K562 (cell line): ENCODE data around the gene KPNB1. TPM values are rescaled to one million over a fixed set of nuclear protein-coding genes. Genes with fewer than 3 reads are reported as not detected.
A peak's percentile ranks its signal among the peaks of the same experiment; 100 is the strongest.

Experiments
- ATAC-seq: fragments of 200-7000 bp; cut with Tn5 transposase; 3 replicates; pipeline ENCODE4 v1.9.1; 2020; ENCODE audit warnings: moderate library complexity
- BruUV-seq: library from RNA; stranded (reverse); fragments of 400-500 nt; replicated peaks from 2 replicates; lab custom pipeline; 2021; lab: Mats Ljungman, UMichigan
- CTCF ChIA-PET: fragments of 300-600 bp; formaldehyde crosslinking; extraction: SDS; loops from one replicate; lab custom pipeline; 2021; ENCODE audit warnings: low intra/inter-chr PET ratio; lab: Yijun Ruan, JAX
- POLR2A ChIA-PET: fragments of 300-600, 350-650 bp; sonication (Branson Sonifier 250); formaldehyde crosslinking; extraction: SDS; loops from one replicate; lab custom pipeline; 2021; ENCODE audit warnings: antibody characterized with exemption, inconsistent platforms; lab: Yijun Ruan, JAX
- DNase-seq, 4 experiments: peaks; one replicate each; pipeline versions ENCODE4 v3.0.0 to v3.0.0-alpha.2; 2011 to 2018; ENCODE audit warnings: low spot score in 3 of 4, mixed read lengths in 3 of 4; ENCODE audit errors: extremely low read depth in 1 of 4
- FAIRE-seq: peaks from 2 replicates; lab custom pipeline; 2011; peaks lifted over from hg19 to GRCh38; lab: Jason Lieb, UNC
- H2AFZ ChIP-seq: 2 replicates; pipeline ENCODE4 v1.6.0; 2011; ENCODE audit warnings: low read depth, low read length, control low read depth, inconsistent platforms
- H3K27ac ChIP-seq: fragments of 200-600 bp; 3 replicates; pipeline ENCODE4 v1.8.0; 2011; ENCODE audit warnings: low read depth, mild to moderate bottlenecking, control low read depth, inconsistent platforms, low read length, moderate library complexity, mixed read lengths; ENCODE audit errors: extremely low read depth
- H3K27me3 ChIP-seq, 2 experiments: fragments of 300-600 bp in 1 of 2; 2 replicates in 1 of 2; 3 replicates in 1 of 2; pipeline versions ENCODE4 v1.6.0 to v1.8.0; 2011; ENCODE audit warnings: inconsistent platforms in 2 of 2, low read length in 2 of 2, mild to moderate bottlenecking in 1 of 2, mixed read lengths in 1 of 2, moderate library complexity in 1 of 2; ENCODE audit not compliant: control insufficient read depth in 2 of 2, insufficient read depth in 2 of 2
- H3K36me3 ChIP-seq: fragments of 300-600 bp; 3 replicates; pipeline ENCODE4 v1.8.0; 2011; ENCODE audit warnings: mild to moderate bottlenecking, low read length, inconsistent platforms; ENCODE audit not compliant: control insufficient read depth, insufficient read depth
- H3K4me1 ChIP-seq, 2 experiments: fragments of 200-600 bp in 1 of 2; replicated peaks in 1 of 2; 2 replicates in 1 of 2; 3 replicates in 1 of 2; pipeline versions ENCODE4 v1.5.1 to v1.8.0; 2011; ENCODE audit warnings: inconsistent platforms in 2 of 2, low read length in 2 of 2, mild to moderate bottlenecking in 1 of 2, mixed read lengths in 1 of 2, moderate library complexity in 1 of 2; ENCODE audit not compliant: control insufficient read depth in 2 of 2, insufficient read depth in 2 of 2
- H3K4me2 ChIP-seq: 2 replicates; pipeline ENCODE4 v1.6.1; 2011; ENCODE audit warnings: low read length, control low read depth, inconsistent platforms, mixed read lengths; ENCODE audit not compliant: insufficient read depth
- H3K4me3 ChIP-seq: fragments of 200-600 bp; sonication (generic), shearing (Covaris generic); 2 replicates; pipeline ENCODE4 v1.5.1; 2016; ENCODE audit warnings: control low read depth, inconsistent platforms
- H3K79me2 ChIP-seq: fragments of 200-600 bp; 3 replicates; pipeline ENCODE4 v1.8.0; 2011; ENCODE audit warnings: low read length, inconsistent platforms; ENCODE audit not compliant: control insufficient read depth, insufficient read depth
- H3K9ac ChIP-seq, 2 experiments: 2 replicates each; pipeline versions ENCODE4 v1.6.0 to v1.6.1; 2011; ENCODE audit warnings: low read depth in 2 of 2, low read length in 2 of 2, control low read depth in 1 of 2, inconsistent platforms in 1 of 2, mild to moderate bottlenecking in 1 of 2, mixed read lengths in 1 of 2; ENCODE audit not compliant: insufficient read depth in 1 of 2
- H3K9me1 ChIP-seq: one replicate; pipeline ENCODE4 v1.6.0; 2011; ENCODE audit warnings: inconsistent platforms, mild to moderate bottlenecking, low read length, moderate library complexity; ENCODE audit not compliant: control insufficient read depth, insufficient read depth
- H3K9me3 ChIP-seq: replicated peaks from 2 replicates; pipeline ENCODE4 v1.5.1; 2011; ENCODE audit warnings: low read depth, low read length, inconsistent platforms; ENCODE audit not compliant: control insufficient read depth, insufficient read depth
- H4K20me1 ChIP-seq: replicated peaks from 2 replicates; pipeline ENCODE4 v1.6.1; 2011; ENCODE audit warnings: low read length, inconsistent platforms, mixed read lengths; ENCODE audit not compliant: control insufficient read depth, insufficient read depth
- ARID2 ChIP-seq: fragments of 450-650 bp; IDR thresholded peaks from 2 replicates; pipeline ENCODE4 v1.6.1; 2017; ENCODE audit warnings: antibody characterized with exemption, mild to moderate bottlenecking
- BHLHE40 ChIP-seq: IDR thresholded peaks from 2 replicates; pipeline ENCODE4 v1.6.1; 2011; ENCODE audit warnings: low read length, improper control_type of control experiment
- E2F8 ChIP-seq: fragments of 450-650 bp; IDR thresholded peaks from 2 replicates; pipeline ENCODE4 v1.7.1; 2018; ENCODE audit warnings: mild to moderate bottlenecking, low read depth; ENCODE audit not compliant: partially characterized antibody
- L3MBTL2 ChIP-seq: fragments of 450-650 bp; IDR thresholded peaks from 2 replicates; pipeline ENCODE4 v1.6.1; 2016; ENCODE audit warnings: mild to moderate bottlenecking, moderate library complexity
- PTRF ChIP-seq: fragments of 450-650 bp; IDR thresholded peaks from 2 replicates; pipeline ENCODE4 v1.6.1; 2016; ENCODE audit warnings: mild to moderate bottlenecking, missing genetic modification characterization, missing compliant biosample characterization
- SMARCA4 ChIP-seq: fragments of 450-650 bp; IDR thresholded peaks from 2 replicates; pipeline ENCODE4 v1.6.1; 2016
- SMARCB1 ChIP-seq: IDR thresholded peaks from 2 replicates; pipeline ENCODE4 v1.6.1; 2011; ENCODE audit warnings: improper control_type of control experiment, low read depth; ENCODE audit not compliant: insufficient read length
- TEAD4 ChIP-seq, 2 experiments: sonication (generic) in 1 of 2; formaldehyde crosslinking in 1 of 2; IDR thresholded peaks; 2 replicates each; pipeline versions ENCODE4 v1.6.1 to v1.8.0; 2012 to 2022; ENCODE audit warnings: borderline replicate concordance in 1 of 2, inconsistent platforms in 1 of 2, low read length in 1 of 2, mild to moderate bottlenecking in 1 of 2, missing genetic modification reagents in 1 of 2
- ZNF212 ChIP-seq: fragments of 450-650 bp; formaldehyde crosslinking; IDR thresholded peaks from 2 replicates; pipeline ENCODE4 v1.4.0; 2020; ENCODE audit warnings: mild to moderate bottlenecking
- WGBS: fragments of 100-300 bp; shearing (Covaris generic); methylation state at CpG from one replicate; pipeline ENCODE4 v1.1.6; 2016; ENCODE audit warnings: low coverage, mixed read lengths; ENCODE audit not compliant: insufficient coverage; ENCODE audit errors: missing lambda C conversion rate; 5-methylcytosine and 5-hydroxymethylcytosine counted together
- in situ Hi-C: fragments of 300-500 bp; cut with MboI; formaldehyde crosslinking; loops from 4 replicates; pipeline ENCODE4 v1.15.0; 2018; ENCODE audit warnings: inconsistent platforms, mixed read lengths
- intact Hi-C: fragments of 100-400 bp; cut with micrococcal nuclease; formaldehyde crosslinking; loops from 2 replicates; pipeline ENCODE4 v1.14.2; 2022
- polyA plus RNA-seq, 8 experiments: library from polyadenylated mRNA; depleted of rRNA in 4 of 8; stranded (reverse) in 5 of 8; unstranded in 3 of 8; fragments of >200 nt; fragmentation: Nextera tagmentation in 2 of 8; fragmentation: Illumina TruSeq in 1 of 8; extraction: Ambion mirVana in 2 of 8; extraction: Trizol in 1 of 8; gene quantifications; 2 replicates each; pipeline versions ENCODE4 v1.2.1 to v1.2.3, GENCODE V29; 2011 to 2014; ENCODE audit warnings: inconsistent platforms in 1 of 8, missing spikeins in 1 of 8
- total RNA-seq, 7 experiments: library from RNA; depleted of rRNA in 6 of 7; stranded (reverse); fragments of >200 nt in 6 of 7; fragmentation: Illumina TruSeq in 2 of 7; extraction: Trizol in 2 of 7; gene quantifications; 2 replicates each; pipeline versions ENCODE4 v1.2.1 to v1.2.3, GENCODE V29; 2011 to 2021; ENCODE audit warnings: low replicate concordance in 1 of 7
- TF ChIP-seq, protein P1 (sequence below), 2 experiments: IDR thresholded peaks; 2 replicates each; pipeline ENCODE4 v1.6.1; 2011; ENCODE audit warnings: borderline replicate concordance in 1 of 2, control low read depth in 1 of 2, low read depth in 1 of 2, low read length in 1 of 2, mild to moderate bottlenecking in 1 of 2, mixed read lengths in 1 of 2, moderate library complexity in 1 of 2; ENCODE audit not compliant: insufficient read depth in 1 of 2, insufficient read length in 1 of 2, poor library complexity in 1 of 2, severe bottlenecking in 1 of 2; ENCODE audit errors: extremely low read depth in 1 of 2

KPNB1 gene
- total and polyA plus RNA-seq, 9 of the 15 experiments (the other 6 are each of a cell fraction or from before 2014, with no cell fraction given): 154 to 622 (median 354) TPM

- peaks cover 25 to 35% of the 10 kb centered on the region in 2 experiments for H3K4me1 ChIP-seq
- H3K9me1 ChIP-seq: no peaks in the 10 kb centered on the region
- no peak overlapping the region for H3K4me2 ChIP-seq
- no peak overlapping the region for H3K27ac ChIP-seq
- H4K20me1 ChIP-seq: peaks cover 3% of the 10 kb centered on the region
- DNase-seq (no peak), FAIRE-seq (no peak), ATAC-seq (no peak)
- H2AFZ ChIP-seq: no peak overlapping the region
- ChIA-PET CTCF (no interaction called here), POLR2A (no interaction called here)
- no peaks in the 10 kb centered on the region for H3K79me2 ChIP-seq
- TF ChIP-seq TEAD4 (IDR thresholded peaks at IDR 0.05; ENCODE audit: low read length) (no peak), TEAD4 (CRISPR knock-in tag; IDR thresholded peaks at IDR 0.05; ENCODE audit: borderline replicate concordance) (no peak)
- intact Hi-C loops: no loop called here
- BruUV-seq: no TSS peak
- WGBS: 6% methylated on average over 11 of the region's 11 CpGs
- H3K27me3 ChIP-seq: peaks cover 20 to 67% of the 10 kb centered on the region in 2 experiments; a peak in 4 of 5 replicates
- no peak overlapping the region for H3K4me3 ChIP-seq
- H3K9ac ChIP-seq: no peak overlapping the region
- in situ Hi-C loops: no loop called here
- no peaks in the 10 kb centered on the region for H3K36me3 ChIP-seq
- H3K9me3 ChIP-seq: no peaks in the 10 kb centered on the region
These were observed 70.5 kb downstream of the KPNB1 start for GRCh38 chr17:47720196-47720595.

DNA sequence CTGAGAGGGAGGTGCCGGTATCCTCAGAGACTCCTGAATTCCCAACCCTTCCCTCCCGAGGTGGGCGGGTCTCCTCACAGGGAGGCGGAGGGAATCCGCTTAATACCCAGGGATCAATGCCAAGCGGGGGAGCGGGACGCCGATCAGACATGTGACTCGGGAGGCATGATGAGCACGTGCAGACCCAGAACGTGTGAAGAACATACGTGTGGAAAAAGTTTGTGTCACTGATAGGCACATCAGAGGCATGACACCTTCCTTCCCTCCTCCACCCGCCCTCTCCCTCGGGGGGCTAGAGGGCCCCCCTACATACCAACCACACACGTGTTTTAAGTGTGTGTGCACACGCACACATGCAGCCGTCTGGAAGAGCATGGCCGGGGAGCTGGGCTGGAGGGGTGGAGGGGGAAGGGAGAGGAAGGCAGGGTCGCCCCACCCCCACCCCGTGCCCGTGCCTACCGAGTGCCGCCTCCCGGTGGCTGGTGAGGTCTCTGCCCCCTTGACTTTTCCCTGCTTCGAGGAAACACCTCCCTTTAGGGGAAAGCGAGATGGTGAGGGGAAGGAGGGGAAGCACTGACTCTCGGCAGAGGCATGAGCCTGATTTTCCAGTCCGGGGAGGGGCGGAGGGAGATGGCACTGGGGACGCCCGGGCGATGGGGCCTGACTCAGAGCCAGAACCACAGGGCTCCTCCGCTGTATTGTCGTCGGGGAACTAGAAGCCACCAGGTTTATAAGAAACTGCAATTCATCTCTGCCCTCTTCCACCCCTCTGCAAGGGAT lies 71.2 kb downstream of the KPNB1 start:
- 0 out of 4 replicates have a peak overlapping the region, but pooled peaks of 1 of the 2 experiments have one; percentile 27 for H3K9ac ChIP-seq
- POLR2A ChIA-PET: interaction anchor here (0.6 kb wide), 1 partner anchor 775 kb away, joined by 3 read pairs; no protein-coding TSS in a partner anchor
- TF ChIP-seq E2F8 (no peak), BHLHE40 (peak; percentile 67; the same call in 1 of the 2 replicates), SMARCA4 (no peak), ZNF212 (CRISPR knock-in tag) (no peak), ARID2 (no peak), L3MBTL2 (peak; percentile 78), PTRF (no peak), SMARCB1 (no peak)
- TF ChIP-seq, protein P1, sequence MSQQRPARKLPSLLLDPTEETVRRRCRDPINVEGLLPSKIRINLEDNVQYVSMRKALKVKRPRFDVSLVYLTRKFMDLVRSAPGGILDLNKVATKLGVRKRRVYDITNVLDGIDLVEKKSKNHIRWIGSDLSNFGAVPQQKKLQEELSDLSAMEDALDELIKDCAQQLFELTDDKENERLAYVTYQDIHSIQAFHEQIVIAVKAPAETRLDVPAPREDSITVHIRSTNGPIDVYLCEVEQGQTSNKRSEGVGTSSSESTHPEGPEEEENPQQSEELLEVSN (IDR thresholded peaks at IDR 0.05; ENCODE audit: borderline replicate concordance in 1 of 2, extremely low read depth in 1 of 2, insufficient read depth in 1 of 2, insufficient read length in 1 of 2, low read depth in 1 of 2, low read length in 1 of 2, poor library complexity in 1 of 2, severe bottlenecking in 1 of 2): peak; percentile 58 to 93

More for the DNA sequence above, 71.2 kb downstream of the KPNB1 start:
- Histone ChIP-seq H4K20me1 (peaks cover 3% of the 10 kb centered on the region), H3K4me1 (peaks cover 25 to 40% of the 10 kb centered on the region in 2 experiments), H3K27ac (no peak overlapping the region), H3K9me3 (no peaks in the 10 kb centered on the region), H2AFZ (no peak overlapping the region), H3K79me2 (no peaks in the 10 kb centered on the region), H3K4me3 (no peak overlapping the region), H3K36me3 (no peaks in the 10 kb centered on the region), H3K27me3 (peaks cover 20 to 67% of the 10 kb centered on the region in 2 experiments; a peak in 4 of 5 replicates), H3K9me1 (no peaks in the 10 kb centered on the region), H3K4me2 (no peak overlapping the region)
- DNase-seq (no peak), FAIRE-seq (no peak), ATAC-seq (no peak)
- no TSS peak for BruUV-seq
- in situ Hi-C loops (no loop called here), intact Hi-C loops (no loop called here)
- CTCF ChIA-PET: no interaction called here
- WGBS: 5% methylated on average over 33 of the region's 36 CpGs
